ENCODE results near the gene PEBP1.

The PEBP1 gene

DNA sequence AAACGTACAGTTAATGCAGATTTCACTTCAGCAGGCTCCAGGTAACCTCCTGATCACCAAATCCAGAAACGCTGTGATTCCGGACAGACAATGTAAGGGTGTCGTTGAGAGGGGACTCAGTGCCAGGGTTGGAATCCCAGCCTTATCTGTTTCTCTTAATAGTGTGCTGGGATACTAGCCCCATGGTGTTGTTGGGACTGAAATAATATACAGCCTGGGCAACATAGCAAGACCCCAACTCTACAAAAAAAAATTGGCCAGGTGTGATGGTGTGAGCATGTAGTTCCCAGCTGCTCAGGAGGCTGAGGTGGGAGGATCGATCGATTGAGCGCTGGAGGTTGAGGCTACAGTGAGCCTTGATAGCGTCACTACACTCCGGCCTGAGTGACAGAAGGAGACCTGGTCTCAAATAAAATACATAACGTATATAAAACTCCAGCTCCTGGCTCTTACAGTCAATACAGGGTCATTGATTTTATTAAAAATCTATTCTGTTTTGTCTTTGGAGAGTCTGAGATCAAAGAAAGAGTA, 1.3 kb downstream of the PEBP1 start:
- no peak for DNase-seq

- no peak for DNase-seq
Observed at GRCh38 chr12:118140825-118141224, 4.9 kb downstream of the PEBP1 start.

- no peak for DNase-seq
Observed at GRCh38 chr12:118144499-118144898, 8.6 kb downstream of the PEBP1 start.

DNA sequence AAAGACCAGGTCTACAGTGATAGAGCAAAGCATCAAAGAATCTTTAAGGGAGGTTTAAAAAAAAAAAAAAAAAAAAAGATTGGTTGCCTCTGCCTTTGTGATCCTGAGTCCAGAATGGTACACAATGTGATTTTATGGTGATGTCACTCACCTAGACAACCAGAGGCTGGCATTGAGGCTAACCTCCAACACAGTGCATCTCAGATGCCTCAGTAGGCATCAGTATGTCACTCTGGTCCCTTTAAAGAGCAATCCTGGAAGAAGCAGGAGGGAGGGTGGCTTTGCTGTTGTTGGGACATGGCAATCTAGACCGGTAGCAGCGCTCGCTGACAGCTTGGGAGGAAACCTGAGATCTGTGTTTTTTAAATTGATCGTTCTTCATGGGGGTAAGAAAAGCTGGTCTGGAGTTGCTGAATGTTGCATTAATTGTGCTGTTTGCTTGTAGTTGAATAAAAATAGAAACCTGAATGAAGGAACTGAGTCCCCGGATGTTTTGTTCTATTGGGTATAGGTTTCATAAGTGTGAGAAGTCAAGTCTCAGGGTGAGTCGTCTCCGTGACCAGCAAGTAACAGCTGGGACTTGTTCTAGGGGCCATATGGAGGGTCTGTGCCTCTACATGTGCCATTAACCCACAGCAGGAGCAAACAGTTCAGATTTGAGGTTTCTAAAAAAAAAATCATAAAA, 9.3 kb downstream of the PEBP1 start:
- DNase-seq, result no peak

- no peak for DNase-seq
Observed at GRCh38 chr12:118145798-118146156, 9.9 kb downstream of the PEBP1 start.

DNA sequence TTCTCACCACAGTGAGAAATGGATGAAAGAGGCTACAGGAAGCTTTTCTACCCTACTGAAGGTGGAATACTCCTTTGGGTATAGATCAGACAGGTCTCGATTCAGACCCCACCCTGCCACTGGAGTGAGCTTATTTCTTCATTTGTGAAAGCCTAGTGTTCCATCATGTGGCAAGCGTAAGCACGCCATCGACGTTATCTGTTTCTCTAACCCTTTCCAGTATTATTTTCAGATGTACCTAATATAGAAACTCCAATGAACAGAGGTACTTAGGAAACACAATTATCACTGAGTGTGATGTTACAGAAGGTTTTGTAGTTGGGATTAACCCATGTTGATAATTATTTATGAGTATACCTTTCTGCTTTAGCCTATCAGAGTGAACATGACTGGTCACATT, 12.4 kb downstream of the PEBP1 start:
- no peak for DNase-seq

DNA sequence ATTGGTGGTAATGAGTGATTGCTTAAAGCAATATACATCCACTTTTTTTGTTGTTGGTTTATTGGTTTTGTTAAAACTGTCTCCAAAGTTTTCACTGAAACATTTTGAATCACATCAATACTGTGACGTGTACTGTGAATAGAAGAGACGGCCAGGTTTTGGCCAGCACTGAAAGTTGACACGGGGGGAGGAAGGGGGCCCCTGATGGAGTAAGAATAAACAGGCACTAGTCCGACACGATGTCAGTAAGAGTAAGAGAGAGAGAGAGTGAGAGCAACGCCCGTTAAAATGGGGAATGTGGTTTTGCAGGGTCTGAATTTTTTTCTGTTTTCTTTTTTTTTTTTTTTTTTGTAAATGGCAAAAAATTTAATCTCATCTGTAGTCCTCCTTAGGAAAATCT, 14.7 kb downstream of the PEBP1 start:
- DNase-seq, result no peak

GRCh38 chr12:118151755-118152154, 15.8 kb downstream of the PEBP1 start:
- DNase-seq, result no peak

- DNase-seq, result no peak
Observed at GRCh38 chr12:118160536-118160935, 24.6 kb downstream of the PEBP1 start.

GRCh38 chr12:118164798-118165486, 29.0 kb downstream of the PEBP1 start:
- DNase-seq, result no peak

- DNase-seq, result peak; percentile 69
Observed at GRCh38 chr12:118166946-118167345, 31.0 kb downstream of the PEBP1 start.

DNA sequence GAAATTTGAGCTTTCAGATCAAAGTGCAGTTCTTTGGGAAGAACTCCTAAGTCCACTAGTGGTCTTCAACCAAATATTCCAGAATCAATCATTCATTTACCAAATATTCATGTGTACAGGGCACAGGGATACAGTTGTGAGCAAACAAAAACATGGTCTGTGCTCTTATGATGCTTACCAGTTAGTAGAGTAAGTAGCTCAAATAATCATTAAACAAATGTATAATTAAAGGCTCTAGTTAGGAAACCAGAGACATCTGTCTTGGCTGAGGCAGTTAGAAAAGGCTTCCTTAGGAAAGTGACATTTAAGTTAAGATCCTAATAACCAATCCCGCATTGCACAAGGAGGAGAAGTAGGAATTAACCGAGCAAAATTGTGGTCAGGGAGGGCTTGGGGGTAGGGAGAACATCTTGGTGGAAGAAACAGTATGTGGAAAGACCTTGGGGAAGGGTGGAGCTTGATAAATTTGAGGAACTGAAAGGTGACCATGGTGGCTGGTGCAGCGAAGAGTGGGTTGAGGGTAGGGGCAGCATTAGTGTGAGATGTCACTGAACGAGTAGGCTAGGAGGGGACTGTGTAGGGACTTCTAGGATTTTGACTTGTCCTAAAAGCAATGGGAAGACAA, 40.0 kb downstream of the PEBP1 start:
- peak; percentile 94 for DNase-seq

GRCh38 chr12:118183155-118183554, 47.2 kb downstream of the PEBP1 start:
- DNase-seq, result no peak

GRCh38 chr12:118183711-118184110, 47.8 kb downstream of the PEBP1 start:
- peak; percentile 29 for DNase-seq

GRCh38 chr12:118185602-118186397, 49.9 kb downstream of the PEBP1 start:
- no peak for DNase-seq

- DNase-seq, result no peak
Observed at GRCh38 chr12:118187751-118188435, 52.0 kb downstream of the PEBP1 start.

DNA sequence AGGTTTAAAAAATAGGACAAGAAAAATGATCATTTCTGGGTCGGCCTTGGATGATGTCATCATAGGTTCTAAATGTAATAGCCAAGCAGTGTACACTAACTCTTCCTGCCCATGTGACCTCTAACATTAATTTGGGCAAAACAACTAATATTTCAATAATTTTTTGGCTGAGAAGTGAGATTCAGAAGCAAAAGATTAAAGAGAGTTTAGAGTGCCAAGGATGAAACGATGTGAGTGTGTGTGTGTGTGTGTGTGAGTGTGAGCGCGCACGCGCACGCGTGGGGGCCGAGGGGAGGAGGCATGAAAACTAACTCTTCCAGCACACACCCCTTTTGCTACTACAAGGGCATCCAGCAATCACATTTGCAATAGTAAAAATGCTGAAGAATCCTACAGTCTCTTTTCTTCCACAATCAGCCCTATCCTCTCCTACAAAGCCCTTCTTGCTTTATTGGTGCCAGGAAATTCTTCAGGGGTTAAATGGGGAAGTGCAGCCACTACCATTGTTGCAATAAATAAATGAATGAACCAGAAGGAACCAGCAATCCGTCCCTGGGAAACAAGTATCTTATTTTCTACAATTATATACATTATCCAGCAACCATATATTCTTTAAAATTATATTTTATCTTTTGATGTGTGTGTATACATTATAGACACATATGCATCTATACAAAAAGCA, 52.9 kb downstream of the PEBP1 start:
- no peak for DNase-seq

DNA sequence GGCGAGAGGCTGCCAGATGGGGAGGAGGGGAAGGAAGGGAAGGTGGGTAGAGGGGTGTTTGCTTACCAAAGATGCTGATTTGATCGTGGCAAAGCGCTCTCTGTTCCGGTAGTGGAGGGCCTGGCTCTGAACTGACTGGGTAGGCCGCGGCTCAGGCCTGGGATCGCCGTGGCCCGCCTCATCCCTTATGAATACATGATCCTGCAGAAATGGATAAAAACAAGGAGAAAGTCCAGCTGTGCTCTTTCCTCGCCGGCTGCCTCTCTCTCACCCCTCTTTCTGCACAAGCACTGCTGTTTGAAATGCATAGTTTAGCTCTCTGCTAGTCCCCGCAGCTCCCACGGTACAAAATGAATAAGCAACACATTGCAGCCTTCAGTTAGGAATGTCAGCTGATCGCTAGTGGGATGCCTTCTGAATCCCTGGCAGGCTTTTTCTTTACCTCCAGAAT, 53.8 kb downstream of the PEBP1 start:
- DNase-seq, result no peak

- DNase-seq, result no peak
Observed at GRCh38 chr12:118190266-118190665, 54.3 kb downstream of the PEBP1 start.

- no peak for DNase-seq
Observed at GRCh38 chr12:118193477-118193876, 57.6 kb downstream of the PEBP1 start.

- no peak for DNase-seq
Observed at GRCh38 chr12:118193958-118194357, 58.0 kb downstream of the PEBP1 start.

Data from inflammatory macrophage treated with lipopolysaccharide for 4 hours (primary cell).